Endodermal cell (in vitro differentiated cells): ENCODE measurements around the gene FUOM. TPM values are rescaled to one million over a fixed set of nuclear protein-coding genes. Genes with fewer than 3 reads are reported as not detected.
A peak's percentile ranks its signal among the peaks of the same experiment; 100 is the strongest.

Experiments used
- DNase-seq: peaks from one replicate; pipeline ENCODE4 v3.0.0-alpha.2; 2017
- H3K27ac ChIP-seq: 2 replicates; pipeline ENCODE4 v1.5.1; 2013; ENCODE audit warnings: mild to moderate bottlenecking, low read depth, low read length, moderate library complexity
- H3K27me3 ChIP-seq: 2 replicates; pipeline ENCODE4 v1.6.1; 2013; ENCODE audit warnings: mild to moderate bottlenecking, low read length, moderate library complexity; ENCODE audit not compliant: insufficient read depth, control insufficient read depth, poor library complexity, severe bottlenecking
- H3K36me3 ChIP-seq: 2 replicates; pipeline ENCODE4 v1.7.0; 2013; ENCODE audit warnings: mild to moderate bottlenecking, low read length, moderate library complexity; ENCODE audit not compliant: control insufficient read depth, insufficient read depth
- H3K4me1 ChIP-seq: one replicate; pipeline ENCODE4 v1.7.0; 2013; ENCODE audit warnings: low read length; ENCODE audit not compliant: control insufficient read depth, insufficient read depth
- H3K4me3 ChIP-seq: 2 replicates; pipeline ENCODE4 v1.5.1; 2013; ENCODE audit warnings: mild to moderate bottlenecking, low read length, moderate library complexity
- H3K9ac ChIP-seq: 2 replicates; pipeline ENCODE4 v1.6.1; 2013; ENCODE audit warnings: mild to moderate bottlenecking, low read length, moderate library complexity; ENCODE audit not compliant: poor library complexity, severe bottlenecking; ENCODE audit errors: extremely low read depth
- H3K9me3 ChIP-seq: 2 replicates; pipeline ENCODE4 v1.6.1; 2013; ENCODE audit warnings: mild to moderate bottlenecking, low read length, moderate library complexity; ENCODE audit not compliant: control insufficient read depth
- H3K27ac Mint-ChIP-seq: 2 replicates; pipeline ENCODE4 v1.8.0; 2020; ENCODE audit warnings: mixed read lengths
- H3K27me3 Mint-ChIP-seq: 2 replicates; pipeline ENCODE4 v1.8.0; 2021; ENCODE audit warnings: mild to moderate bottlenecking, mixed read lengths; ENCODE audit not compliant: insufficient read depth
- H3K36me3 Mint-ChIP-seq: 2 replicates; pipeline ENCODE4 v1.8.0; 2020; ENCODE audit warnings: low read depth, mixed read lengths
- H3K4me1 Mint-ChIP-seq: 2 replicates; pipeline ENCODE4 v1.8.0; 2020; ENCODE audit warnings: mixed read lengths
- H3K4me3 Mint-ChIP-seq: 2 replicates; pipeline ENCODE4 v1.8.0; 2020; ENCODE audit warnings: mild to moderate bottlenecking, moderate library complexity, mixed read lengths
- H3K9me3 Mint-ChIP-seq: 2 replicates; pipeline ENCODE4 v1.8.0; 2020; ENCODE audit warnings: mild to moderate bottlenecking, mixed read lengths
- WGBS, 2 experiments: methylation state at CpG; one replicate each; pipeline versions ENCODE4 v1.1.5 to v1.1.7; 2013; ENCODE audit warnings: missing lambda C conversion rate in 2 of 2, mixed read lengths in 1 of 2; ENCODE audit not compliant: insufficient coverage in 1 of 2, insufficient read length in 1 of 2; 5-methylcytosine and 5-hydroxymethylcytosine counted together
- total RNA-seq, 2 donors: library from RNA; stranded (reverse); fragmentation: NEBNext Ultra II Directional in 1 of 2; extraction: Animal tissue kit (Norgen Biotek cat#: 25700) in 1 of 2; gene quantifications; 2 replicates in 1 of 2; 3 replicates in 1 of 2; pipeline ENCODE4 v1.2.1, GENCODE V29; 2021
- TF ChIP-seq, protein P1 (sequence below): fragments of 200-600 bp; sonication (generic); conservative IDR thresholded peaks from 2 replicates; pipeline ENCODE4 v1.5.0; 2021; ENCODE audit warnings: antibody characterized with exemption, mild to moderate bottlenecking

The FUOM gene
- total RNA-seq, 2 donors from 2014 or later, result 81.0 to 83.9 TPM

DNA sequence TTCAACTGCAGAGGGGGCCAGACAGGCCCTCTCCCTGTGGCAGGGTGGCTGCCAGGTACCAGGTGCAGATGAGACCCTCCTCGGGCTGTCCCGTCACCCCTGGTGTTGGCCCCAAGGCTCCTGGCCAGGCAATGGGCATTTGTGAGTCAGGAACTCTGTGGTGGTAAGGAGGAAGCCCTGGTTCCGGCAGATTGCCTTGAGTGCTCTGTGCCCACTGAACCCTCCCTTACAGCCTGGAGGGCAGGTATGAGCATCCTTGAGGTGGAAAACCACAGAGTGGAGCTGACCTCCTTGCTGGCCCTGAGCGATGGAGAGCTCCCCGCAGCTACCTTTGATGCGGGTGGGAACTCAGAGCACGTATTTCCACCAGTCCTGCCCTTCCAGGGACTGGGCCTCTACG lies 23.2 kb upstream of the FUOM start:
- H3K4me1 Mint-ChIP-seq, result no peaks in the 10 kb centered on the region
- H3K27me3 Mint-ChIP-seq, result peaks cover 33% of the 10 kb centered on the region
- TF ChIP-seq, protein P1, sequence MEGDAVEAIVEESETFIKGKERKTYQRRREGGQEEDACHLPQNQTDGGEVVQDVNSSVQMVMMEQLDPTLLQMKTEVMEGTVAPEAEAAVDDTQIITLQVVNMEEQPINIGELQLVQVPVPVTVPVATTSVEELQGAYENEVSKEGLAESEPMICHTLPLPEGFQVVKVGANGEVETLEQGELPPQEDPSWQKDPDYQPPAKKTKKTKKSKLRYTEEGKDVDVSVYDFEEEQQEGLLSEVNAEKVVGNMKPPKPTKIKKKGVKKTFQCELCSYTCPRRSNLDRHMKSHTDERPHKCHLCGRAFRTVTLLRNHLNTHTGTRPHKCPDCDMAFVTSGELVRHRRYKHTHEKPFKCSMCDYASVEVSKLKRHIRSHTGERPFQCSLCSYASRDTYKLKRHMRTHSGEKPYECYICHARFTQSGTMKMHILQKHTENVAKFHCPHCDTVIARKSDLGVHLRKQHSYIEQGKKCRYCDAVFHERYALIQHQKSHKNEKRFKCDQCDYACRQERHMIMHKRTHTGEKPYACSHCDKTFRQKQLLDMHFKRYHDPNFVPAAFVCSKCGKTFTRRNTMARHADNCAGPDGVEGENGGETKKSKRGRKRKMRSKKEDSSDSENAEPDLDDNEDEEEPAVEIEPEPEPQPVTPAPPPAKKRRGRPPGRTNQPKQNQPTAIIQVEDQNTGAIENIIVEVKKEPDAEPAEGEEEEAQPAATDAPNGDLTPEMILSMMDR, result no peak
- DNase-seq, result no peak
- Histone ChIP-seq H3K27ac (no peak overlapping the region), H3K4me1 (no peaks in the 10 kb centered on the region), H3K4me3 (no peak overlapping the region), H3K9ac (no peak overlapping the region), H3K27me3 (peaks cover 33% of the 10 kb centered on the region), H3K9me3 (no peaks in the 10 kb centered on the region), H3K36me3 (no peaks in the 10 kb centered on the region)
- WGBS, 2 experiments, result 96 to 100% methylated on average over 3 to 8 of the region's 8 CpGs
- H3K9me3 Mint-ChIP-seq, result no peaks in the 10 kb centered on the region
- H3K27ac Mint-ChIP-seq, result no peak overlapping the region
- peaks cover 14% of the 10 kb centered on the region for H3K36me3 Mint-ChIP-seq
- H3K4me3 Mint-ChIP-seq, result no peak overlapping the region

DNA sequence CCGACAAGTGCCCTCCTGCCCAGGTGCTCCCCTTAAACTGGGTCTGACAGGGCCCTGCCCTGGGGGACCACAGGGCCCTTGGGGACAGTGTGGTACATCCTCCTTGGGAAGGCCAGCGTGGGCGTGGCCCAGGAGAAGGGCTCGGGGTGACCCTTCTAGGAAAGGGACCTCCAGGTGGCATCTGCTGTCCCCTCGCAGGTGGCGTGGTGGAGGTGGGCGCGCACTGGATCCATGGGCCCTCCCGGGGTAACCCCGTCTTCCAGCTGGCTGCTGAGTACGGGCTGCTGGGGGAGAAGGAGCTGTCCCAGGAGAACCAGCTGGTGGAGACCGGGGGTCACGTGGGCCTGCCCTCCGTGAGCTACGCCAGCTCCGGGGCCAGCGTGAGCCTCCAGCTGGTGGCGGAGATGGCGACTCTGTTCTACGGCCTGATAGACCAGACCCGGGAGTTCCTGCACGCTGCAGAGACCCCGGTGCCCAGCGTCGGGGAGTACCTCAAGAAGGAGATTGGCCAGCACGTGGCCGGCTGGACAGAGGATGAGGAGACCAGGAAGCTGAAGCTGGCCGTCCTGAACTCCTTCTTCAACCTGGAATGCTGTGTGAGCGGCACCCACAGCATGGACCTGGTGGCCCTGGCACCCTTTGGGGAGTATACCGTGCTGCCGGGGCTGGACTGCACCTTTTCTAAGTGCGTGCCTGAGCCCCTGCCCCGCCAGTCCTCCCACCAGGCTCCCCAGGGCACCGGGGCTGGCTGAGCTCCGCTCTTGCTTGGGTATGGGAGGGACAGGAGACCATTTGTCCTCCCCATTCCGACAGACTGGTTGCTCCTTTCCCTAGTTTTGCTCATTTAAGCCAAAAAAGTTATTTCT lies 22.2 kb upstream of the FUOM start:
- Histone ChIP-seq H3K27me3 (peaks cover 43% of the 10 kb centered on the region), H3K4me1 (no peaks in the 10 kb centered on the region), H3K27ac (no peak overlapping the region), H3K4me3 (peak overlapping the region; percentile 71), H3K36me3 (no peaks in the 10 kb centered on the region), H3K9me3 (no peaks in the 10 kb centered on the region), H3K9ac (peak overlapping the region; percentile 20)
- Mint-ChIP-seq H3K4me3 (peak overlapping the region; percentile 58), H3K9me3 (no peaks in the 10 kb centered on the region), H3K27ac (no peak overlapping the region), H3K27me3 (peaks cover 43% of the 10 kb centered on the region), H3K4me1 (no peaks in the 10 kb centered on the region), H3K36me3 (peaks cover 14% of the 10 kb centered on the region)
- WGBS, 2 experiments, result 94 to 97% methylated on average over 22 to 36 of the region's 36 CpGs
- TF ChIP-seq, protein P1, result no peak
- no peak for DNase-seq

DNA sequence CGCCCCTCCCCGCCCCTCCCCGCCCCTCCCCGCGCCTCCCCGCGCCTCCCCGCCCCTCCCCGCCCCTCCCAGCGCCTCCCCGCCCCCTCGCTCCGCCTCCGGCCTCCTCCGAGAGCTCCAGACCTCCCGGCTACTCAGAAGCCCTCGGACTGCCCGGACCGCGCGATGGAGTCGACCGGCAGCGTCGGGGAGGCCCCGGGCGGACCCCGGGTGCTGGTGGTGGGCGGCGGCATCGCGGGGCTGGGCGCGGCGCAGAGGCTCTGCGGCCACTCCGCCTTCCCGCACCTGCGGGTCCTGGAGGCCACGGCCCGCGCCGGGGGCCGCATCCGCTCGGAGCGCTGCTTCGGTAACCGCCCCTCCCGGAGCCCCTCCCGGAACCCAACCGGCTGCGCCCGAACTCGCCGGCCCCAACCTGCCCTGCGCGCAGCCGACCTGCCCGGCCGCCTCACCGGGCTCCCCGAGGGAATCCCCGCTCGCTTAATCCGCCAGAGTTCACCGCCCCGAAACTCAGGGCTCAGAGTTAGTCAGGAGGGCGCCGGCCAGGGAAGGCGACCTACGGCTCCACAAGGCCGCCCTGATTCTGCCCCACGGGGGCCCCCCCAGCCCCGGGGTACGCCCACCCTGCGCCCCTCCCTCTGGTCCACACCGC lies 21.5 kb upstream of the FUOM start, which contains the start of gene PAOX:
Gene PAOX (plus strand): TSS at position 111 of the 649 bp plus-strand sequence. CDS start 55 bp downstream, at position 166.
- TF ChIP-seq, protein P1, result no peak
- H3K27me3 Mint-ChIP-seq, result peaks cover 51% of the 10 kb centered on the region
- no peak within 1 kb of the TSS for H3K27ac Mint-ChIP-seq
- no peaks in the 10 kb centered on the region for H3K36me3 ChIP-seq
- H3K4me1 ChIP-seq, result no peaks in the 10 kb centered on the region
- H3K4me3 ChIP-seq, result peak within 1 kb of the TSS; percentile 84
- 10 to 80% methylated on average over 1 to 65 of the region's 78 CpGs for WGBS, 2 experiments
- no peaks in the 10 kb centered on the region for H3K9me3 ChIP-seq
- peak within 1 kb of the TSS; percentile 58 for H3K4me3 Mint-ChIP-seq
- peaks cover 8% of the 10 kb centered on the region for H3K36me3 Mint-ChIP-seq
- H3K9me3 Mint-ChIP-seq, result no peaks in the 10 kb centered on the region
- no peaks in the 10 kb centered on the region for H3K4me1 Mint-ChIP-seq
- peak; percentile 82 for DNase-seq
- peak within 1 kb of the TSS; percentile 20 for H3K9ac ChIP-seq
- peaks cover 51% of the 10 kb centered on the region for H3K27me3 ChIP-seq
- no peak within 1 kb of the TSS for H3K27ac ChIP-seq
